Astrocyte (in vitro differentiated cells and primary cell): ENCODE measurements around the gene POT1. TPM values are rescaled to one million over a fixed set of nuclear protein-coding genes. Genes with fewer than 3 reads are reported as not detected.
A peak's percentile ranks its signal among the peaks of the same experiment; 100 is the strongest.

Experiments
- DNase-seq: peaks from one replicate; pipeline ENCODE4 v3.0.0-alpha.2; 2010; ENCODE audit warnings: low read depth
- FAIRE-seq: peaks from 2 replicates; lab custom pipeline; 2011; peaks lifted over from hg19 to GRCh38; lab: Jason Lieb, UNC
- H2AFZ ChIP-seq: 2 replicates; pipeline ENCODE4 v1.6.0; 2012; ENCODE audit warnings: low read depth, low read length, inconsistent platforms
- H3K27ac ChIP-seq: 2 replicates; pipeline ENCODE4 v1.5.1; 2011; ENCODE audit warnings: low read depth, low read length, inconsistent platforms
- H3K27me3 ChIP-seq: 2 replicates; pipeline ENCODE4 v1.6.0; 2011; ENCODE audit warnings: low read length, inconsistent platforms; ENCODE audit not compliant: insufficient read depth
- H3K36me3 ChIP-seq: 2 replicates; pipeline ENCODE4 v1.5.1; 2011; ENCODE audit warnings: low read length, inconsistent platforms; ENCODE audit not compliant: insufficient read depth
- H3K4me1 ChIP-seq: 2 replicates; pipeline ENCODE4 v1.5.1; 2011; ENCODE audit warnings: low read length, inconsistent platforms; ENCODE audit not compliant: insufficient read depth
- H3K4me2 ChIP-seq: 2 replicates; pipeline ENCODE4 v1.6.0; 2012; ENCODE audit warnings: low read length, inconsistent platforms
- H3K4me3 ChIP-seq: 2 replicates; pipeline ENCODE4 v1.5.1; 2011; ENCODE audit warnings: low read depth, mild to moderate bottlenecking, low read length, inconsistent platforms; ENCODE audit not compliant: insufficient read depth
- H3K79me2 ChIP-seq: 2 replicates; pipeline ENCODE4 v1.6.0; 2012; ENCODE audit warnings: mild to moderate bottlenecking, low read length, inconsistent platforms; ENCODE audit not compliant: insufficient read depth
- H3K9ac ChIP-seq: 2 replicates; pipeline ENCODE4 v1.6.0; 2012; ENCODE audit warnings: mild to moderate bottlenecking, low read length, inconsistent platforms
- H3K9me3 ChIP-seq: 2 replicates; pipeline ENCODE4 v1.5.1; 2012; ENCODE audit warnings: low read depth, mild to moderate bottlenecking, low read length, inconsistent platforms; ENCODE audit not compliant: insufficient read depth
- H4K20me1 ChIP-seq: 2 replicates; pipeline ENCODE4 v1.6.0; 2012; ENCODE audit warnings: low read length, inconsistent platforms; ENCODE audit not compliant: insufficient read depth
- H3K27ac Mint-ChIP-seq: one replicate; pipeline ENCODE4 v1.8.0; 2021; ENCODE audit warnings: mild to moderate bottlenecking, mixed read lengths; ENCODE audit not compliant: unreplicated experiment
- H3K27me3 Mint-ChIP-seq: one replicate; pipeline ENCODE4 v1.8.0; 2021; ENCODE audit warnings: low read depth, mixed read lengths; ENCODE audit not compliant: unreplicated experiment
- H3K36me3 Mint-ChIP-seq: one replicate; pipeline ENCODE4 v1.8.0; 2021; ENCODE audit warnings: low read depth, mixed read lengths; ENCODE audit not compliant: unreplicated experiment
- H3K4me1 Mint-ChIP-seq: one replicate; pipeline ENCODE4 v1.8.0; 2021; ENCODE audit warnings: low read depth, mixed read lengths; ENCODE audit not compliant: unreplicated experiment
- H3K4me3 Mint-ChIP-seq: one replicate; pipeline ENCODE4 v1.8.0; 2021; ENCODE audit warnings: mild to moderate bottlenecking, moderate library complexity, mixed read lengths; ENCODE audit not compliant: unreplicated experiment
- H3K9me3 Mint-ChIP-seq: one replicate; pipeline ENCODE4 v1.8.0; 2021; ENCODE audit warnings: mild to moderate bottlenecking, mixed read lengths; ENCODE audit not compliant: unreplicated experiment
- EZH2 ChIP-seq: IDR thresholded peaks from 2 replicates; pipeline ENCODE4 v1.6.1; 2012; ENCODE audit warnings: mild to moderate bottlenecking, low read length, inconsistent platforms; ENCODE audit not compliant: insufficient read depth
- total RNA-seq: library from RNA; stranded (reverse); gene quantifications from 2 replicates; pipeline ENCODE4 v1.2.1, GENCODE V29; 2021
- TF ChIP-seq, protein P1 (sequence below): IDR thresholded peaks from 2 replicates; pipeline ENCODE4 v1.5.1; 2011; ENCODE audit warnings: low read depth, mild to moderate bottlenecking, inconsistent platforms, low read length, moderate library complexity; ENCODE audit not compliant: insufficient read depth

The POT1 gene
- total RNA-seq, 1 donor from 2014 or later: 14.6 TPM

DNA sequence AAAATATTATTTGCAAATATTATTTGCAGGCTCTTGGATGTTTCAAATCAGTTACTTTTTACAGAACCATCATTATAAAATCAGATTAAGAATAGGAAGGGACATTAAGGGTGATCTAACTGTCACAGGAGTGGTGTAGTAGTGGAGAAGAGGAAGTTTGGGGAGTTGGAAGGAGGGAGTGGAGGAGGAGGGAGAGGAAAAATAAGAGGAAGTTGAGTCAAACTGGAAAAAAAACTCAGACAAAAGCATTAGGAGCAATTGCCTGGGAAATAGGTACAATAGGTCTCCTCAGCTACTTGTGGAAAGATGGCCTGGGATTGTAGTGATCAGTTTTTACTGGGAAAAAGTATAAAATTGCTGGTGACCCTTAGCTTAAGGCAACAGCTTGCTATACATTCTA is 86.3 kb downstream of the POT1 start:
- no peaks in the 10 kb centered on the region for H3K27me3 ChIP-seq
- Mint-ChIP-seq H3K27ac (no peak overlapping the region), H3K9me3 (no peaks in the 10 kb centered on the region)

DNA sequence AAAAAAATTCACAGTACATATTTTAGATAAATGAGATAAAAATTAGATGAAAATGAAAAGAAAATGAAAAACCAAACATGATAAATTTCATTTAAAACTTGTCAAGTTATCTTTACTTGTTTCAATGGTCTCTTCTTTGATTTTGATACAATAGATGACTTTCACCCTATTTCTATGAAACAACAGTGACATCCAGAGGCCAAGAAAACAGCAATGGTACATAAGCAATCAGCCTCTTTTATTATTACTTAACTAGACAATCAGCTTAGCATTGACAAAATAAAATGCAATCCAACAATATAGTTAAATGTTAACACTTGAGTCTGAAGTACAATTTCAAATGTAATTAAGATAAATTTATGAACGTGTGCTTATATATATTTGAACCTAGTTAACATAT is 89.2 kb downstream of the POT1 start:
- Histone ChIP-seq H4K20me1 (no peaks in the 10 kb centered on the region), H3K27ac (no peak overlapping the region), H3K9ac (no peak overlapping the region), H3K36me3 (peaks cover 2% of the 10 kb centered on the region), H3K4me2 (no peak overlapping the region), H3K4me3 (no peak overlapping the region), H3K27me3 (no peaks in the 10 kb centered on the region), H3K9me3 (no peaks in the 10 kb centered on the region), H3K79me2 (no peaks in the 10 kb centered on the region), H3K4me1 (no peaks in the 10 kb centered on the region), H2AFZ (no peak overlapping the region)
- no peak for TF ChIP-seq EZH2
- TF ChIP-seq, protein P1, sequence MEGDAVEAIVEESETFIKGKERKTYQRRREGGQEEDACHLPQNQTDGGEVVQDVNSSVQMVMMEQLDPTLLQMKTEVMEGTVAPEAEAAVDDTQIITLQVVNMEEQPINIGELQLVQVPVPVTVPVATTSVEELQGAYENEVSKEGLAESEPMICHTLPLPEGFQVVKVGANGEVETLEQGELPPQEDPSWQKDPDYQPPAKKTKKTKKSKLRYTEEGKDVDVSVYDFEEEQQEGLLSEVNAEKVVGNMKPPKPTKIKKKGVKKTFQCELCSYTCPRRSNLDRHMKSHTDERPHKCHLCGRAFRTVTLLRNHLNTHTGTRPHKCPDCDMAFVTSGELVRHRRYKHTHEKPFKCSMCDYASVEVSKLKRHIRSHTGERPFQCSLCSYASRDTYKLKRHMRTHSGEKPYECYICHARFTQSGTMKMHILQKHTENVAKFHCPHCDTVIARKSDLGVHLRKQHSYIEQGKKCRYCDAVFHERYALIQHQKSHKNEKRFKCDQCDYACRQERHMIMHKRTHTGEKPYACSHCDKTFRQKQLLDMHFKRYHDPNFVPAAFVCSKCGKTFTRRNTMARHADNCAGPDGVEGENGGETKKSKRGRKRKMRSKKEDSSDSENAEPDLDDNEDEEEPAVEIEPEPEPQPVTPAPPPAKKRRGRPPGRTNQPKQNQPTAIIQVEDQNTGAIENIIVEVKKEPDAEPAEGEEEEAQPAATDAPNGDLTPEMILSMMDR: no peak
- FAIRE-seq (peak; percentile 39), DNase-seq (no peak)
- H3K4me3 Mint-ChIP-seq: no peak overlapping the region
- H3K27ac Mint-ChIP-seq: no peak overlapping the region
- no peaks in the 10 kb centered on the region for H3K36me3 Mint-ChIP-seq
- no peaks in the 10 kb centered on the region for H3K9me3 Mint-ChIP-seq
- H3K27me3 Mint-ChIP-seq: no peaks in the 10 kb centered on the region
- H3K4me1 Mint-ChIP-seq: peaks cover 2% of the 10 kb centered on the region

More for the DNA sequence above, 86.3 kb downstream of the POT1 start:
- TF ChIP-seq, protein P1: no peak
- no peak for TF ChIP-seq EZH2
- Histone ChIP-seq H4K20me1 (no peaks in the 10 kb centered on the region), H3K9ac (no peak overlapping the region), H3K79me2 (no peaks in the 10 kb centered on the region), H3K4me2 (no peak overlapping the region), H3K4me1 (no peaks in the 10 kb centered on the region), H3K36me3 (peaks cover 2% of the 10 kb centered on the region), H2AFZ (no peak overlapping the region), H3K27ac (no peak overlapping the region), H3K4me3 (no peak overlapping the region), H3K9me3 (no peaks in the 10 kb centered on the region)
- peaks cover 2% of the 10 kb centered on the region for H3K4me1 Mint-ChIP-seq
- no peaks in the 10 kb centered on the region for H3K36me3 Mint-ChIP-seq
- no peak for DNase-seq
- no peaks in the 10 kb centered on the region for H3K27me3 Mint-ChIP-seq
- no peak for FAIRE-seq
- no peak overlapping the region for H3K4me3 Mint-ChIP-seq

DNA sequence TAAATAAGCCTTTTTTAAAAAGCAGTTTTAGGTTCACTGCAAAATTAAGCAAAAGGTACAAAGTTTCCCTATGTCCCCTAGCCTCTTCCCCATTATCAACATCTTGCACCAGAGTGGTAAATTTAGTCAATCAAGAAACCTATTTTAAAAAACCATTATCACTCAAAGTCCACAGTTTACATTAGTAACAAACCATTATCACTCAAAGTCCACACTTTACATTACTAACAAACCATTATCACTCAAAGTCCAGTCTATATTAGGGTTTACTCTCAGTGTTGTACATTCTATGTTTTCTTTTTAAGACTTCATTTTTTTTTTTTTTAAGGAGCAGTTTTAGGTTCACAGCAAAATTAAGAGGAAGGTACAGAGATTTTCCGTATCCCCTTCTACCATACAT is 89.9 kb downstream of the POT1 start:
- Histone ChIP-seq H3K4me3 (no peak overlapping the region), H3K9ac (no peak overlapping the region), H3K79me2 (no peaks in the 10 kb centered on the region), H3K4me2 (no peak overlapping the region), H4K20me1 (no peaks in the 10 kb centered on the region), H3K27me3 (no peaks in the 10 kb centered on the region), H3K9me3 (no peaks in the 10 kb centered on the region), H3K4me1 (no peaks in the 10 kb centered on the region), H2AFZ (no peak overlapping the region), H3K27ac (no peak overlapping the region), H3K36me3 (peaks cover 2% of the 10 kb centered on the region)
- DNase-seq (no peak), FAIRE-seq (no peak)
- H3K4me3 Mint-ChIP-seq: no peak overlapping the region
- H3K4me1 Mint-ChIP-seq: peaks cover 2% of the 10 kb centered on the region
- no peak overlapping the region for H3K27ac Mint-ChIP-seq
- no peak for TF ChIP-seq EZH2
- TF ChIP-seq, protein P1: no peak
- no peaks in the 10 kb centered on the region for H3K27me3 Mint-ChIP-seq
- H3K36me3 Mint-ChIP-seq: peaks cover 2% of the 10 kb centered on the region
- H3K9me3 Mint-ChIP-seq: no peaks in the 10 kb centered on the region
